Inferior parietal cortex (tissue), 1 donor: ENCODE data around the gene TOGARAM1.

Experiments used
- DNase-seq: peaks from one replicate; pipeline ENCODE4 v3.0.0-alpha.2; 2016; ENCODE audit errors: extremely low spot score

Gene TOGARAM1

GRCh38 chr14:45084946-45085346 is 123.0 kb downstream of the TOGARAM1 start:
- no peak for DNase-seq

- no peak for DNase-seq
Observed at GRCh38 chr14:45089813-45090212, 127.8 kb downstream of the TOGARAM1 start.

GRCh38 chr14:45091710-45092109 is 129.7 kb downstream of the TOGARAM1 start:
- DNase-seq = no peak

- no peak for DNase-seq
Observed at GRCh38 chr14:45094275-45094674, 132.3 kb downstream of the TOGARAM1 start.

- no peak for DNase-seq
Observed at GRCh38 chr14:45095143-45095542, 133.2 kb downstream of the TOGARAM1 start.

GRCh38 chr14:45096218-45096617 is 134.2 kb downstream of the TOGARAM1 start:
- DNase-seq = no peak

GRCh38 chr14:45103806-45104205 is 141.8 kb downstream of the TOGARAM1 start:
- no peak for DNase-seq

GRCh38 chr14:45104561-45104960 is 142.6 kb downstream of the TOGARAM1 start:
- DNase-seq = no peak

GRCh38 chr14:45112896-45113781 is 151.1 kb downstream of the TOGARAM1 start:
- DNase-seq = no peak

- no peak for DNase-seq
Observed at GRCh38 chr14:45114327-45114726, 152.3 kb downstream of the TOGARAM1 start.

- no peak for DNase-seq
Observed at GRCh38 chr14:45118594-45118993, 156.6 kb downstream of the TOGARAM1 start.

GRCh38 chr14:45120096-45120495 is 158.1 kb downstream of the TOGARAM1 start:
- no peak for DNase-seq

- no peak for DNase-seq
Observed at GRCh38 chr14:45123271-45123670, 161.3 kb downstream of the TOGARAM1 start.
